GM18519 (cell line): Measurements from ENCODE around the gene MPDU1.
"Not testable (repeated sequence)": the region's sequence is repeated elsewhere in the genome, so short reads cannot be mapped to it uniquely, and the experiment has no call there.

Source experiments
- ATAC-seq: cut with Tn5 transposase; IDR thresholded peaks from one replicate; pipeline ENCODE4 v1.9.1; 2021; ENCODE audit warnings: mild to moderate bottlenecking, moderate library complexity; ENCODE audit not compliant: unreplicated experiment, low FRiP score

MPDU1 gene

GRCh38 chr17:7579834-7580603 is 3.6 kb upstream of the MPDU1 start:
- ATAC-seq: no peak

DNA sequence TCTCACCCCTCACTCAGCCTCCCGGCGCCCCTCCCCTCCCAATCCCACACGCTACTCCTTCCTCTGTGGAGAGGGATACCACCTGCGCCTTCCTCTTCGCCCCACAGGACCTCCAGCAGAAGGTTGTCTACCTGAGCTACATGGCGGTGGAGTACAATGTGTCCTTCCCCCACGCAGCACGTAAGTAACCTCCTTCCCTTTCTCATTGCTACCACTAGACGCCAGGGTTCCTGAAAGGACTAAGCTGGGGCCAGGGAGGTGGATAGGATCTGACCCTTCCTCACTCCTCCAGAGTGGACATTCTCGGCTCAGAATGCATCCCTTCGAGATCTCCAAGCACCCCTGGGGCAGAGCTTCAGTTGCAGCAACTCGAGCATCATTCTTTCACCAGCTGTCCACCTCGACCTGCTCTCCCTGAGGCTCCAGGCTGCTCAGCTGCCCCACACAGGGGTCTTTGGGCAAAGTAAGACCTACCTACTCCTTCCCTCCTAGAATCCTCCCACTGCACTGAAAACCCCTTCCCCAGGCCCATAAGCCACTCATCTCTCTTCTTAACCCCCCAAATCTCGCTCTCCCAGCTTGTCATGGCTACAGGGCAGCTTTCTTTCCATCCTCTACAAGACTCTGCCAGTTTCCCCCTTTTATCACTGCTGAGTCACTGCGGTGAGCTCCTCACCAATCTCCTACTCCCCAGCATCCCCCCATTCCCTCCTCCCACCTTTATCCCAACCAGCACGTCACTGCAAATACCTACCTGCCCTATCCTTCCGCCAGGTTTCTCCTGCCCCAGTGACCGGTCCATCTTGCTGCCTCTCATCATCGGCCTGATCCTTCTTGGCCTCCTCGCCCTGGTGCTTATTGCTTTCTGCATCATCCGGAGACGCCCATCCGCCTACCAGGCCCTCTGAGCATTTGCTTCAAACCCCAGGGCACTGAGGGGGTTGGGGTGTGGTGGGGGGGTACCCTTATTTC is 2.8 kb upstream of the MPDU1 start:
- no peak for ATAC-seq

GRCh38 chr17:7582396-7583252 is 1.0 kb upstream of the MPDU1 start:
- ATAC-seq: no peak

- no peak for ATAC-seq
These were observed 3.2 kb downstream of the MPDU1 start for GRCh38 chr17:7586673-7587419.

- no peak for ATAC-seq
These were observed 3.9 kb downstream of the MPDU1 start for GRCh38 chr17:7587420-7588151.

GRCh38 chr17:7588553-7589203 is 5.0 kb downstream of the MPDU1 start:
- ATAC-seq: no peak

- ATAC-seq: no peak
These were observed 5.7 kb downstream of the MPDU1 start for GRCh38 chr17:7589204-7589868.

DNA sequence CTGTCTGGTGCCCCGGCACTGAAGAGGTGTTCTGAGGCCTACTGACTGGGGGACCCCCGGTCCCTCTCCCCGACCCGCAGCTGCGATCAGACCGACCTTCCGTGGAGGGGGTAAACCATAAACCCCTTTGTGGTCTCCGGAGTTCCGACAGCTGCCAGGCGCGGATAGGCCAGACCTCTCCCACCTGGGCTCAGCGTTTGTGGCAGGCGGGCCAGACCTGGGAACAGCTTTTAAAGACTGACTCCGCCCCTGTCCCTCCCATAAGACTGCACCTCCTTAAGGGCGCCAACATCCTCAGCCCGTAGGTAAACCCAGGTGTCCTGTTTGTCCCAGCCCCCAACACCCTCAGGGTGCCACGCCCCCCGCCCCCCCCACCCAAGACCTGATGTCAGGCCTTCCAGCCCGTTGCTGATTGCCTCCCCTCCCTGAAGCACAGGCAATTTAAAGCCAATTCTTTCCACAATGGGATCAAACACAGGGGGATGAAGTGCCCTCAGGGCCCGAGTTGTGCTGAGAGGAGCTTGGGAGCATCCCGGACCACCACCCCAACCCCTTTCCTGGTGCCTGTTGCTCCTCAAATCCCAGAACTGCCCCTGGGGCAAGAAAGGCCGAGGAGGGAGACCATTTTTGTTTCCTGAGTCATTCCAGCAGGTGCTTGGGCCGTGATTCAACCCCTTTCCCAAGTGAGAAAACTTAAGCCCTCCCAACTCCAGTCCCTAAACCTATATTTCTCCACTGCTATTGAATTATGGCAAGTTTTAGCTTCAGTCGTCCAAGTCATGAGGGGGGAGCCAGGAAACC is 6.4 kb downstream of the MPDU1 start, which contains the start of gene SOX15:
Gene SOX15, minus strand, starts transcription at position 204 of the 801 bp plus-strand sequence. CDS start 418 bp downstream, outside the sequence.
- ATAC-seq: no peak

DNA sequence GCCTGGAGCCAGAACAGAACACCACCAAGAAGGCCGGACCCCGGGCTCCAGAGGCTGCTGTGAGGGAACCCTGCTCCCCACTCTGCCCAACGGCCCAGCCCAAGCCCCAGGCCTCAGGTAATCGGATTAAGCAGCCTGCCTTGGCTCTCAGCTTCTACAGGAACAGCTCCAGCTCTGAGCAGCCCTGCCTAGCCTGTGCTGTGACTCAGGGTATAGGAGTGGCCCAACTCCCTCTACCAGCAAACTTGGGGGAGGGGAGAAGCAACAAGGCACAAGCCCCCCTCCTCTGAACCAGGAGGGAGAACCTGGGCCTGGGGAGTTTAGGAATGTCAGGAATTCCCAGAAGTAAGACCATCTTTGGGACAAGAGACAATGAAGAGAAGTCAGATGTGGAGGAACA is 7.1 kb downstream of the MPDU1 start:
- ATAC-seq: no peak

DNA sequence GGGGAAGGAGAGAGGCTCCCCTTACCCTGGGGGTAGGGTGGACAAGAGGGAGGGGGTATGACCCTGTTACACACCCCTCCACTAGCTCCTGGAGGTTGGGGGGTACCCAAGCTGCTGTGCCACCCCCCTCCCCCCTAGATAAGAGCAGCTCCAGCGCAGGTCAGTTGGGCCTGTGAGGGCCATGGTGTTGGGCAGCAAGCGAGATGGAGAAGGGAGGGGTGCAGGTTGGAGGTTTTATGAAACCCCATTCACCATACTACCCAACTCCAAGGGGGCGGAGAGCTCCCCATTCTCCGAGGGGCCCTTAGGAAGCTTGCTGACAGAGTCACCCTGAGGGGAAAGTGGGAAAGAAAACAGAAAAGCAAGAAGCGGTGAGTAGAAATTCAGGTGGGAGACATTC is 7.9 kb downstream of the MPDU1 start:
- ATAC-seq: no peak

DNA sequence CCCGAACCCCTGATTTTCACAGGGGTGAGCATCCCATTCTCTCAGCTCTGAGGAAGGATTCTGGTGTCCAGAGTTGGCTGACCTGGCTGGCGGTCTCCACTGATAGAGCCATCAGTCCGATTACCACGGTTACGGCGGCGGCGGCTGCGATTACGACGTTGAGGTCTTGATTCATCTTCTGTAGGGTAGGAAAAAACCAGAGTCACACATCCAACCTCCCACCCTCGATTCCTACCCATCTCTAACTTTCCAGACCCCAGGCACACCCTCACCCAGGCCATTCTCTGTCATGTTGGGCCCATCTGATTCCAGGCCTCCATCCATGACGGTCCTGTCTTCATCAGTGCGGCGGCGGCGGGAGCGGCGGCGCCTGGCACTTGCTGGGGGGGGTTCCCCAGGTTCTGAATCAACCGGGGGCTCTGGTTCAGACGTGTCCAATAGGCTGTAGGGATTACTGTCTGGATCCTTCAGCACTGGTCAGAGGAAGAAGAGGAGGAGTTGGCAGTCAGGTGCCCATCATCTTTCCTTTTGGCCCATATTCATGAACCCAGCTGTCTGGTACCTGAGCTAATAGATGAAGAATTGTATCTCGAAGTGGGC is 8.9 kb downstream of the MPDU1 start:
- ATAC-seq: no peak

GRCh38 chr17:7593296-7593695 is 9.6 kb downstream of the MPDU1 start:
- ATAC-seq: no peak

- not testable (repeated sequence) for ATAC-seq
These were observed 13.9 kb downstream of the MPDU1 start for GRCh38 chr17:7597561-7597960.

DNA sequence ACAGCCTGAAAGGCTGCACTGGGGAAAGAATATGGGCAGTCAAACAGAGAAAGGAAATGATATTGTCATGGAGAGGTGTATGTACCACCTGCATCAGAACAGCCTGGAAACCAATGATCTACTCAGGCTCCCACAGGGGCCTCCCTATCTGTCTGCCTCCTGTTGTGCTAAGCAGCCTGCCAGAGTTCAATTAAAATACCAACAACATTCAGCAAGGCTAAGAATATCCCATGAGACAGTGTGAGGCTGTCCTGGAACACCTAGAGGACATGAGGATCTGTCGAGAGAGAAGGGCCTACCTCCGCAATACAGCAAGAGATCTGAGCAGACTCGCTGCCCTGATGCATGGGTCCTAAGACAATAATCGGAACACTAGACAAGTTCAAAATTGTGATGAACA is 22.6 kb downstream of the MPDU1 start:
- no peak for ATAC-seq

DNA sequence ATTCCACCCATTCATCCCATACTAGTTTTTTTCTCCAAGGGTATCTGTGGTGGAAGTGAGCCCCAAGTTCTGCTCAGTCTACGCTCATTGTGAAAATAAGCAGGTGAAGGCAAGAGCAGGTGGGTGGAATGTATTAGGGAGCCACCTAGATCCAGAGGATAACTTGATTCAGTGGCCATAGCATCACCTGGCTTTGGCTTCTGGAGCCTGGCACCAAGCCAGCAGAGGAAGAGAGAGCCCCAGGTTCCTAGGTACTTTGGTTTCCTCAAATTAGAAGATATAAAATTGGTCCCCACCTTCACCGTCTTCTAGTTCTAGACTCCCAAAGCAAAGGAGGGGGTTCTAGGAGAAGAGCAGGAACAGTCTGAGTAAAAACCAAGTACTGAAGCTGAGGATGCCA is 27.0 kb downstream of the MPDU1 start:
- ATAC-seq: no peak

- ATAC-seq: no peak
These were observed 28.1 kb downstream of the MPDU1 start for GRCh38 chr17:7611635-7612293.
